ENCODE measurements around the gene VAX1. TPM values are rescaled to one million over a fixed set of nuclear protein-coding genes. Genes with fewer than 3 reads are reported as not detected.
A peak's percentile ranks its signal among the peaks of the same experiment; 100 is the strongest.

Gene VAX1
- total RNA-seq, 3 donors from 2014 or later = not detected

DNA sequence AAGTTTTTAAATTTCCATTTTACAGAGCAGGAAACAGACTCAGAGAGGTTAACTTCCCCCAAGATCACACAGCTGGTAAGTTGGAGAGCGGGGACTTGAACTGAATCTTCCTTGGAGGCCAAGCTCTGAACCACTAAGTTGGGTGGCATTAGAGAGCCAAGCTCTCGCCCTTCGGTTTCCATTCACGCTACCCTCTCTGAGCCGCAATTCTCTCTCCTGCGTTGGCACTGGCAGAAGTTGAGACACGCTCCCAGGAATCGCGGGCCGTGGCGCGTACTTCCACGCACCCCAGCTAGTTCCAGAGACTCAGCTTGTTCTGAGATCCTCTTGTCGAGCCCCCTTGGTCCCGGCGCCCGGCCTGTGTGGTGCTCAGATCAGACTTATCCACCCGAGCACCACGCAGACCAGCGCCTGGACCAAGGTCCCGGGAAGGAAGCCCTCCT is 29.3 kb upstream of the VAX1 start:
- ATAC-seq = no peak
- H3K4me1 Mint-ChIP-seq (ENCODE audit: low read depth) = peaks cover 23% of the 10 kb centered on the region
- no peaks in the 10 kb centered on the region for H3K9me3 Mint-ChIP-seq
- H3K4me3 Mint-ChIP-seq = no peak overlapping the region
- H3K36me3 Mint-ChIP-seq (ENCODE audit: insufficient read depth) = no peaks in the 10 kb centered on the region
- no peak for DNase-seq
- H3K27me3 Mint-ChIP-seq (ENCODE audit: low read depth) = peaks cover 85% of the 10 kb centered on the region

DNA sequence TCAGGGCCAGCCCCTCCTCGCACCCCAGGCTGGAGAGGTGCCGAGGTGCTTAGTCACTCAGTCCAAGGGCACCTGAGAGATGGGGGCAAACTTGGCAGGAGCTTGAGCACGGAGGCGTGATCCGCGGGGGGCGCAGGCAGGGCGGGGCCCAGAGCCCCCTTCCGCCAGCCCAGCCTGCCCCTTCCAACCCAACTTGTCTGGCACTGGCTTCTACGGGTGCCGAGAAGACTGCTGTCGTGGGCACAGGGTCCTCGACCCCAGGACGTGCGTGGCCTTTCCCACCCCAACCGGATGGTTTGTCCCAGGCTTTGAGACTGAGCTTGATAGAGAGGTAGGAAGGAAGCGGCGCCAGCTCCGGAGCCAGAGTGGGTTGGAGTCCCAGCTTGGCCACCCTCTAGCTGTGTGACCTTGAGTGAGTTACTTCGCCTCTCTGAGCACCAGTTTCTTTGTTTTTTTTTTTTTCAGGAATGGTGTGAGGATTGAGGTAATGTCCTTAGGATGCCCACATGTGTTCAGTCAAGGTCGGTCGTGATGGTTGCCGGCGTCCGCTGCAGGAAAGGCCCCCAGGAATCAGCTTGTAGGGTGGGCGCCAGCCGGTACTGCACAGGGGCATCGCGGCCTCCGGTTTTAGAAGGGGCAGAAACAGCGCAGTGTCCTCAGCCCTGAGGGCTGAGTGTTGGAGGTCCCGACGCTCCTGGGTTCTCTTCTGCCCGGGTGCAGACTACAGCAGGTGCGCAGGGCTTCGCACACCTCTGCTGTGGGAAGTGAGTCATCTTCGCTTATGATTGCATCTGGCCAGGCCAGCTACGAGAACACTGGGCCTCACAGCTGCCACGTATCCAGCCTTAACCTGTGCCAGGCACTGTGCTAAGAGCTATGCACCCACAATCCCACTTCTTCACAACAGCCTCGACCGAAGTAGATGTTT is 28.6 kb upstream of the VAX1 start:
- H3K4me1 Mint-ChIP-seq (ENCODE audit: low read depth) = peaks cover 28% of the 10 kb centered on the region
- DNase-seq (no peak), ATAC-seq (peak in 1 of 2 donors; percentile 23)
- no peak overlapping the region for H3K4me3 Mint-ChIP-seq
- H3K27me3 Mint-ChIP-seq (ENCODE audit: low read depth) = peaks cover 84% of the 10 kb centered on the region
- H3K36me3 Mint-ChIP-seq (ENCODE audit: insufficient read depth) = no peaks in the 10 kb centered on the region
- H3K9me3 Mint-ChIP-seq = no peaks in the 10 kb centered on the region

DNA sequence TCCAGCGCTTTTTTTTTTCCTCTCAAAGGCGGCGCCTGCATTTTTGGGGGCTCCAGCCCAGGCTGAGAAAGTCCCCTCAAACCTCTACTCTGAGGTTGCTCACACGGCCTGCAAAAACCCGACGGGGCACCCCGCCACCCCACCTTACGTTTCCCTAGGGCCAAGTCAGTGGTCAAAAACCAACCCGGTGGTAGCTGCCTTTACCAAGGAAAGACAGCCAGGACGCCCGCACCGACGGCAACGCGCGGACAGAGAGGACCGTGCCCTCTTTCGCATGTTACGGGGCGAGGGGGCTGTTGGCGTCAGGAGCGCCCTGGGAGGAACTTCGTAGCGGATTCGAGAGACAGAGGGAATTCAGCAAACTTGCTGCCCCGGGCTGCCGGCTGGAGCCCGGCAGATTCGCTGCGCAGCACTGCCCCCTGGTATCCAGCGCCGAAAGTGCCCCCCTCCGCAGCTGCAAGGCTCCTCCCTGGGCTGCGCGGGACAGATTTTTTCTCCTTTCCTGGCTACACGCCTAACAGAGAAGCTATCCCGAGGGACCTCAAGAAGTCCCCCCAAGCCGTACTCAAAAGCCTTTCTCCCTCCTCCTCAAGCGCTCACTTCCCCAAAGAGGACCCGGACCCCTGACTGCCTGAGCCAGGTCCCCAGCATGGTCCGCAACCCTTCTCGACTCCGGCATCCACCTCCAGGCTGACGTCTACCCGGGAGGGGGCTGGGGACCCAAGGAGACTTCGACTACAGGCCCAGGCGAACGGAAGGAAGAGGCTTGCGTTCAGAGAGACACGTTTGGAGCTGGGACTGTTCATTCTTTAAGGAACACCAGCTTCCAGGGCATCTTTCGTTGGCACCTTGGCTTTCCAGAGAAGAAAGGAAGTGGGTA is 27.7 kb upstream of the VAX1 start:
- Mint-ChIP-seq H3K4me1 (ENCODE audit: low read depth) (peaks cover 31% of the 10 kb centered on the region), H3K9me3 (no peaks in the 10 kb centered on the region), H3K27me3 (ENCODE audit: low read depth) (peaks cover 88% of the 10 kb centered on the region), H3K36me3 (ENCODE audit: insufficient read depth) (no peaks in the 10 kb centered on the region), H3K4me3 (no peak overlapping the region)
- DNase-seq (no peak), ATAC-seq (no peak)

DNA sequence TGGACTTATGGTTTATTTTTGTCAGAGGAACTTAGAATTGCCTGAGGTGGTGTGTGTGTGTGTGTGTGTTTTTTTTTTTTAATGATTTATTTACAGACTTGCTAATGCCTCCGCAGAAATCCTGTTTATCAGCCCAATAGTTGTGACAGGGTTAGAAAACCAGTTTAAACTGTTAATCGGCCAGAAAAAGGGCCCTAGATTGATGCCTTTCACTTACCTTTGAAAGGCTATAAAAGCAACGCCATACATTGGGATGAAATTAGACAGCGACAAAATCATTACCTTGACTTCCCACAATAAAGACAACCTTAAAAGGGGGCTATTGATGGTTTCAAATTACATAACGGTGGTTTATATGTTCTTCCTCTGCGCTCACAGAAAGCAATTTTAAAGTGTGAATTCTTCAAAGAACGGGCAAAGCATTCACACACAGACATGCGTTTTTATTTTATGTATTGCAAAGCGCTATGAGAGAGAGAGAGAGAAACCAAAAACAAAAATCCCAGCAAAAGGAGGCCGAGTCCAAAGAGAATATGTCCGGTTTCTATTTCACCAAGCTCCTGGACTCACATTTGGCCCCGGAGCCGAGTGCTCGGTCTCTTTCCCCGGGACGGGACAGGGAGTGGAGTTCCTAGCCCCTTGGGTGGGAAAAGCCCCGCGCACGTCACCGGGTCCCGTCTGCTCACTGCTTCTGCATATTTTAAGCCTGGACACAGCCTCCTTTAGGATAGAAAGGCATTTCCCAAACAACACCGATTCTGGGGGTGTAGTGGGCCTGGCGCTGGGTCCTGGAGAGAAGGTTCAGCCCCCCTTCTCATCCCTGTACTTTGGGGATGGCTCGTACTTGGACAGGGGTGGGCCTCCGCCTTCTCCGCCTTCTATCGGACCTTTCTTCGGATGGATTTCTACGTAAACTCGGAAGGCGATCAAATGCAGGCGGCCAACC is 26.8 kb upstream of the VAX1 start:
- H3K36me3 Mint-ChIP-seq (ENCODE audit: insufficient read depth) = no peaks in the 10 kb centered on the region
- H3K27me3 Mint-ChIP-seq (ENCODE audit: low read depth) = peaks cover 88% of the 10 kb centered on the region
- peaks cover 31% of the 10 kb centered on the region for H3K4me1 Mint-ChIP-seq (ENCODE audit: low read depth)
- no peaks in the 10 kb centered on the region for H3K9me3 Mint-ChIP-seq
- ATAC-seq (no peak), DNase-seq (no peak)
- H3K4me3 Mint-ChIP-seq = no peak overlapping the region

DNA sequence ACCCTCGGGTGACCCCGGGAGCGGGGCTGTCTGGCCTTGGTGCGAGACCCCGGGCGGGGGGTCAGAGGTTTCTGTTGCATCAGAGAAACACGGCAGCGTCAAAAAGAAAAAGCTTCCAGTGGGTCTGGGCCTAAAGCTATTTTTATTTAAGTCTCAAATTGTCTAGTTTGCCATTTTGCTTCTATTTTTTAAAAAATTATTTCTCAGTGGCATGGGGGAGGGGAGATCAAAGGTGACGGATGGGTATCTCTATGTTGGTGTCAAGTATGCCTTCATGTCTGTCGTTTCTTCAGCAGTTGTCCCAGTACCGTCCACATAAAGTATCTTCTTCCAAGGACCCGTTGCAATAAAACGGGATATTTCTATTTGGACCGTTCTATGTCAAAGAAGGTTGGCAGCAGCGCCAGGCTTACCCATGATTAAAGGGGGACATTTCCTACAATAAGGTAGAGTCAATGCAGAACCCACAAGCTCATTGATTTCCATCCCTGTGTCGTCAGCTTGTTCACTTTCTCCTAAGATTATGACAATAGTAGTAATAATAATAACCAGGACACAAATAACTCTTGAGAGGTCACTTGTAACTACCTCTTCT is 26.0 kb upstream of the VAX1 start:
- DNase-seq (no peak), ATAC-seq (no peak)
- Mint-ChIP-seq H3K27me3 (ENCODE audit: low read depth) (peaks cover 86% of the 10 kb centered on the region), H3K4me1 (ENCODE audit: low read depth) (peaks cover 28% of the 10 kb centered on the region), H3K9me3 (no peaks in the 10 kb centered on the region), H3K4me3 (no peak overlapping the region), H3K36me3 (ENCODE audit: insufficient read depth) (no peaks in the 10 kb centered on the region)

DNA sequence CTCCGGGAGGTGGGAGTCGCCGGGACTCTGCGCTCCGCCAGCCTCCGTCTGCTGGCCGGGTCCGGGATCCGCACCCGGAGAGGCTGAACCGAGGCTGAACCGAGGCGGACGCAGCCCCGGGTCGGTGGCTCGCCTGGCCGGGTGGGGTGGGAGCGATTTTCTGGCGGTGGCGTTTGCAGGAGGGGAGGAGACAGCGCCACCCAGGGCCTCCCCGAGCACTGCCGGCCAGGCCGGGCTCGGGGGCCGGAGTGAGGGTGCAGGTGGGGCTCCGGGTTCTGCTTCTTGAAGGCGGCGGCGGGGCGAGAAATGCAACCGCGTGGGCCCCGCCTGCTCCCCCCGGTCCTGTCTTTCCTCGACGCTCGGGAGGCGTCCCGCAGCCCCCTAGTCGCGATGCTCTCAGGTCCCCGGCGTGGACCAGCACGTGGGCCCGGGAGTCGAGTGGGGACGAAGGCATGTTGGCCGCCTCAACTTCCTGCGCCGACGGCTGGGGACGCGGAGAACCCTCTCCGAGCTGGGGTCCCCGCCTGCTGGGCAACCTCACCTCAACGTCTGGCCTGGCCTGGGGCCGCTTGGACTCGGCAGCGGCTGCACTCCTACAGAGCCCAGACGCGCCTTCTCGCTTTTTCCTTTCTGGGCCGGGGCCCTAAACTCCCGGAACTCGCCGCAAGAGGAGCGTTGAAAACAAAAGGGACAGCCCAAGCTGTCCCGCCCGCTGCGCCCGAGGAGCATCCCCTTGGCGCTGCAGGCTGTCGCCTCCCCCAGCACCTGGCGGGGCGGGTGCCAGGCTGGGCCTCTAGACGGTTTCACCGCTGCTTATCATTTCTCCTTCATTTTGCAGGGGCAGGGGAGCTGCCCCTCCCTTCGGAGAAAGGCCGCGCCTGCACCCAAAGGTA is 25.2 kb upstream of the VAX1 start:
- Mint-ChIP-seq H3K4me1 (ENCODE audit: low read depth) (peaks cover 27% of the 10 kb centered on the region), H3K36me3 (ENCODE audit: insufficient read depth) (no peaks in the 10 kb centered on the region), H3K9me3 (no peaks in the 10 kb centered on the region), H3K4me3 (no peak overlapping the region), H3K27me3 (ENCODE audit: low read depth) (peaks cover 85% of the 10 kb centered on the region)
- DNase-seq (no peak), ATAC-seq (peak in 1 of 2 donors; percentile 4)

DNA sequence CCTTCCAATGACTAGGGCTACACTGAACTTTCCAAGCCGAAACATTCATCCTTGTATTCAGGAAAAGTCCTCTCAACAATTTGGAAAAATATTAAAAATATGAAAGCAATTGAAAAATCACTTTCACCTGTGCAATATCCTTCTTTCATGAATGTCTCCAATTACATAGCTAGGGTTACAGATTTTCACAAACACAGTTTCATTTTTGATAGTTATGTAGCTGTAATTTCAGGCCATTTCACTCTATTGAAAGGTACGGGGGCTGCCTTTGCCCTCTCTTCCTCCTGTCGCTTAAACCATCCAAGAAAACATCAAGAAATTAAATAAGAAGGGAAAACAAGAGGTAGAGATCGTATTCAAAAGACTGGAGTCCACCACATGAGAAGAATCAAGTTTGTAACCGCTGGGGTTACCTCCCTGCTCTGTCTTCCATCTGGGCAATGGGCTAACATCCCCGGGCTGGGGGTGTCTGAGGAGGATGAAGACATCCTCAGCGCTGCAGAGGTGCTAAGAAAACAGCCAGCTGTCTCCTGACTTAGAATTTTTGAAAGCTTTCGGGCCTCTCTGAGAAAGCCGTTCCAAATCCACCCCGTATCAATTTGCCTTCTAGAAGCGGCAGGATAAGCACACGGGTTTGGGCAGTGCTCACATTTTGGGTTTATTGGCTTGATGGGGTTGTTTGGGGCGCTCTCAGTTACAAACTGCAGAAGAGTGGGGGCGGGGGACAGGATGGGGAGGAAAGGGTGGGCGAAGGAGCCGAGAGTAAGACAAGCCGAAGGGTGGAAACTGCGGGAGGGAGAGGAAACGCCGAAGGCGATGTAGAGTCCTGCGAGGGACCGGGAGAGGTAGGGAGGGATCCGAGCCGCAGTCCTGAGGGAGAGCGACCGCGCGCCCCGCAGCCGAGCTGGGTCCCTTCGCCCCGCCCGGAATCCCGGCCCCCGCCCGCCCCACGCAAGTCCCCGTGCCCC is 24.3 kb upstream of the VAX1 start:
- ATAC-seq (no peak), DNase-seq (no peak)
- no peaks in the 10 kb centered on the region for H3K36me3 Mint-ChIP-seq (ENCODE audit: insufficient read depth)
- H3K27me3 Mint-ChIP-seq (ENCODE audit: low read depth) = peaks cover 87% of the 10 kb centered on the region
- peak overlapping the region; percentile 51 for H3K4me3 Mint-ChIP-seq
- no peaks in the 10 kb centered on the region for H3K9me3 Mint-ChIP-seq
- peaks cover 26% of the 10 kb centered on the region for H3K4me1 Mint-ChIP-seq (ENCODE audit: low read depth)

DNA sequence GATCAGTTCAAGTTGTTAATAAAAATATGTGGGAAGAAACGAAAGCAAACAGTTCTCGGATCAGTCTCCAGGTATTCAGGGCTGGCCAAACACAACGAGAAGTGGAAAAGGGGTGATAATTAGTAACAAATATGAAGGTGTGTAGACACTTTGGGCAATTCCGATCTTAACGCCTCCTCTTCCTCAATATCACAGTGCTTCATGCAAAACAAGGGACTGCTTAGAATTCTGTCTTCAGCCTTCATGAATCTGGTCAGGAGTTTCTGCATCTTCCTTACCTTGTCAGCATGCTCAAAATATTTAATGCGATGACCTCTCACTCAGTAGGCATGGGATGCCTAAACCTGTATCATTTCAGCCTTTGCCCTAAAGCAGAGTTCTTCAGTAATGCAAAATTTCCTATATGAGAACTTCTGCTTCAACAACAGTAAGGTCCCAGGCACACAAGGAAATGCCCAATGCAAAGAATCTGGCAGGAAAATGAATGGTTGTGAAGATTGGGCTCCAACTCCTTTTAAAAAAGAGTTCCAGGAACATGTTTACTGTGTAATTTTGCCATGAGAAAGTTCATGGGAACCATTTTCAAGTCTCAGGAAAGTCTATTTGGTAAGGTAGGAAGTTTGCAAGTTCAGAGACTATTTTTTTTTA is 23.4 kb upstream of the VAX1 start:
- no peaks in the 10 kb centered on the region for H3K36me3 Mint-ChIP-seq (ENCODE audit: insufficient read depth)
- peaks cover 86% of the 10 kb centered on the region for H3K27me3 Mint-ChIP-seq (ENCODE audit: low read depth)
- peaks cover 19% of the 10 kb centered on the region for H3K4me1 Mint-ChIP-seq (ENCODE audit: low read depth)
- H3K9me3 Mint-ChIP-seq = no peaks in the 10 kb centered on the region
- H3K4me3 Mint-ChIP-seq = no peak overlapping the region
- DNase-seq = no peak
- ATAC-seq = no peak

DNA sequence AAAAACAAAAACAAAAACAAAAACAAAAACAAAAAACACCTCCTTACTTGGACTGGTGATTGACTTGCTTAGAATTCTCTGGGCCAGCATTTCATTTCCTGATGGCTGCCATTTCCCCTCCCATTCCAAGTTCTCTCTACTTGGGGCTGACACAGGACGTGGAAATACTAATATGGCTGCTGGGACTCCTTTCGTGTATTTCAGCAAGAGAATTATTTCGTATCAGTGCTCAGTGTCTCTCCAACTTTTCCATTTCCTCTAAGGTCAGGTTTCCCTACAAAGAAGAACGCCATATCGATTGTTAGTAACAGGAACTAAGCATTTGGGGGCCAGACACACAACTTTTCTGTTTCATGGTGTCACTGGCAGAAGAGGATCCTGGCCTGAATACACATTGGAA is 22.5 kb upstream of the VAX1 start:
- ATAC-seq (no peak), DNase-seq (no peak)
- peaks cover 87% of the 10 kb centered on the region for H3K27me3 Mint-ChIP-seq (ENCODE audit: low read depth)
- H3K9me3 Mint-ChIP-seq = no peaks in the 10 kb centered on the region
- peaks cover 19% of the 10 kb centered on the region for H3K4me1 Mint-ChIP-seq (ENCODE audit: low read depth)
- no peak overlapping the region for H3K4me3 Mint-ChIP-seq
- no peaks in the 10 kb centered on the region for H3K36me3 Mint-ChIP-seq (ENCODE audit: insufficient read depth)

DNA sequence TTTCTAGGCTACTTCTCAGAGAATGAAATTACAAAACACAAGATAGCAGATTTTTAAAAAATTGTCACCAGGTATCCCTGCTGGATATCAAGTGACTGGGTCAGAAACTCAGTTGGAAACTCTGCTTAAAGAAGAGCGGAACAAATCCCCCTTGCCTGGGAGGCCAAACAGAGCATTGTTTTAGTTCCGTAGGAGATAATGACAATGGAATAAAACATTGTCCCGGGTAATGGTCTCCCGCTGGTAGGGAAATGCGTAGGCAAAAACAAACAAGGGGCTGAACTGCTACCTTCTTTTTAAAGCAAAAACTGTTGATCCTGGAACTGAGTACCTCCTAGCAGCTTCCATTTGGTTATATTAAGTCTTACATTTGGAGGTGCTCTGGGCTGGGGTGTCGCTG is 21.3 kb upstream of the VAX1 start:
- Mint-ChIP-seq H3K27me3 (ENCODE audit: low read depth) (peaks cover 84% of the 10 kb centered on the region), H3K4me1 (ENCODE audit: low read depth) (peaks cover 15% of the 10 kb centered on the region), H3K4me3 (no peak overlapping the region), H3K9me3 (no peaks in the 10 kb centered on the region), H3K36me3 (ENCODE audit: insufficient read depth) (no peaks in the 10 kb centered on the region)
- DNase-seq = no peak
- no peak for ATAC-seq

DNA sequence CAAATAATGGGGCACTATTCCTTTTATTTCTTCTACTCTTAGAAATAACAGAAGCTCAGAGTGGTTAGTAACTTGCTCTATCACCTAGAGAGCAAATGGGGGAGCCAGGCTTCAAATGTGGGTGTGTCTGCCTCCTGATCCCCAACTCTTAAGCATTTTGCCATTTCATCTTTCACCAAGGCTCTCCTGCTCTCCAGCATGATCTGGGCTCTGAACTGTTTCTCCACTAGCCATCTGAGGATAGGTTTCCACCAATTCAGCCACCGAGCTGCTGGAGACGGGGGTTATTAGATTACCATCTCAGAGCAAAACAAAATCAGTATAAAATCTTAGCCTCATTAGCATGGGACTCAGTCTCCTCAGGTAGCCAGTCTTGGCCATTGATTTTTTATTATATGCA is 20.2 kb upstream of the VAX1 start:
- H3K4me1 Mint-ChIP-seq (ENCODE audit: low read depth) = peaks cover 11% of the 10 kb centered on the region
- no peak for DNase-seq
- ATAC-seq = no peak
- H3K36me3 Mint-ChIP-seq (ENCODE audit: insufficient read depth) = no peaks in the 10 kb centered on the region
- no peaks in the 10 kb centered on the region for H3K9me3 Mint-ChIP-seq
- H3K4me3 Mint-ChIP-seq = no peak overlapping the region
- H3K27me3 Mint-ChIP-seq (ENCODE audit: low read depth) = peaks cover 86% of the 10 kb centered on the region

DNA sequence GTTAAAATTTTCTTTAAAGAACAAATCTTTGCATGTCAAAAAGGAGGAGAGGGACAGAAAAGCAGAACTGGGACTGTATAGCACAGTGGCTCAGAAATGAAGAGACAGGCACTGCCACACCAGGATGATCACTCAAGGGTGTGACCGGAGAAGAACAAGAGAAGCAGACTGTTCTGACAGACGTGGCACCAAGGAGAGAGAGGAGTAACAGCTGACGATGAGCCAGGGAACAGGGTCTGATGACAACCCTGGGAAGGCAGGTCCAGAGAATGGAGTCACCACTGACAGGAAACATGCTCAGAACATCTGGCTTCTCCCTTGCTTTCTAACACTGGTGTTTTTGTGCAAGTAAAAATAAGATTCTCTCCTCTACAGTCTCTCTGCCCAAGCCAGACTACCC is 14.6 kb upstream of the VAX1 start:
- Mint-ChIP-seq H3K36me3 (ENCODE audit: insufficient read depth) (no peaks in the 10 kb centered on the region), H3K9me3 (no peaks in the 10 kb centered on the region), H3K4me1 (ENCODE audit: low read depth) (no peaks in the 10 kb centered on the region), H3K27me3 (ENCODE audit: low read depth) (peaks cover 70% of the 10 kb centered on the region), H3K4me3 (no peak overlapping the region)
- no peak for ATAC-seq
- no peak for DNase-seq
